ENCODE measurements around the gene COL4A2.

- no peak for TF ChIP-seq CTCF (conservative IDR thresholded peaks at IDR 0.05; ENCODE audit: low read length)
- TF ChIP-seq EZH2phosphoT487 (IDR thresholded peaks at IDR 0.05; ENCODE audit: borderline replicate concordance), result no peak
Observed at GRCh38 chr13:110346661-110347067, 39.6 kb downstream of the COL4A2 start.
